Parathyroid adenoma (tissue), 2 donors: ENCODE results near the gene KLHDC4.

Experiments
- H2AFZ ChIP-seq: fragments of 300-600 bp; sonication (generic); one replicate; pipeline ENCODE4 v1.7.0; 2017; ENCODE audit warnings: antibody characterized with exemption, mild to moderate bottlenecking
- H3K27ac ChIP-seq: fragments of 300-600 bp; sonication (generic); one replicate; pipeline ENCODE4 v1.7.0; 2017
- H3K27me3 ChIP-seq: fragments of 300-600 bp; sonication (generic); one replicate; pipeline ENCODE4 v1.7.0; 2017; ENCODE audit warnings: low read length; ENCODE audit not compliant: control insufficient read depth, insufficient read depth
- H3K36me3 ChIP-seq: fragments of 300-600 bp; sonication (generic); one replicate; pipeline ENCODE4 v1.7.0; 2017; ENCODE audit warnings: low read length; ENCODE audit not compliant: control insufficient read depth, insufficient read depth
- H3K4me1 ChIP-seq: fragments of 300-600 bp; sonication (generic); one replicate; pipeline ENCODE4 v1.7.0; 2017; ENCODE audit warnings: control low read depth
- H3K4me2 ChIP-seq: fragments of 300-600 bp; sonication (generic); one replicate; pipeline ENCODE4 v1.7.0; 2017; ENCODE audit warnings: low read length
- H3K4me3 ChIP-seq: fragments of 300-600 bp; sonication (generic); one replicate; pipeline ENCODE4 v1.7.0; 2017; ENCODE audit warnings: low read depth, low read length
- H3K79me2 ChIP-seq: fragments of 300-600 bp; sonication (generic); one replicate; pipeline ENCODE4 v1.7.0; 2017; ENCODE audit warnings: control low read depth
- H3K9ac ChIP-seq: fragments of 300-600 bp; sonication (generic); one replicate; pipeline ENCODE4 v1.7.0; 2017; ENCODE audit warnings: mild to moderate bottlenecking
- H3K9me3 ChIP-seq: fragments of 300-600 bp; sonication (generic); one replicate; pipeline ENCODE4 v1.7.0; 2017; ENCODE audit warnings: low read length; ENCODE audit not compliant: control insufficient read depth
- TF ChIP-seq, protein P1 (sequence below): fragments of 300-600 bp; sonication (generic); IDR thresholded peaks from one replicate; pipeline ENCODE4 v1.7.0; 2017; ENCODE audit warnings: antibody characterized with exemption, mild to moderate bottlenecking
- donor health status: primary hyperparathyroidism.

KLHDC4 gene

DNA sequence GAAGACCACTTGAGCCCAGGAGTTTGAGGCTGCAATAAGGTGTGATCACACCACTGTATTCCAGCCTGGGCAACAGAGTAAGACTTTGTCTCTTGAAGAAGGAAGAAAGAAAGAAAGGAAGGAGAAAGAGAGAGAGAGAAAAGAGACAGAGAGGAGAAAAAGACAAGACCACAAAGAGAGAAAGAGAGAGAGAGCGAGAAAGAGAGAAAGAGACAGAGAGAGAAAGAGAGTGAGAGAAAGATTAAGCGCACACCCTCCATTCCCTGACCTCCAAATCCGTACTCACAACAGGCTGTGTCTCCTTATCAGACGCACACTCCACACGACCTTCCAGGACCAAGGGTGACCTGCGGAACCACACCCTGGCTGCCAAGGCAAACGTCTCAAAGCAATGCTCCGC, 19.6 kb downstream of the KLHDC4 start:
- no peak overlapping the region for H2AFZ ChIP-seq
- no peak overlapping the region for H3K27ac ChIP-seq
- H3K9ac ChIP-seq: no peak overlapping the region
- H3K4me2 ChIP-seq: no peak overlapping the region
- peaks cover 20% of the 10 kb centered on the region for H3K79me2 ChIP-seq
- H3K9me3 ChIP-seq: no peaks in the 10 kb centered on the region
- no peaks in the 10 kb centered on the region for H3K27me3 ChIP-seq
- no peaks in the 10 kb centered on the region for H3K36me3 ChIP-seq
- TF ChIP-seq, protein P1, sequence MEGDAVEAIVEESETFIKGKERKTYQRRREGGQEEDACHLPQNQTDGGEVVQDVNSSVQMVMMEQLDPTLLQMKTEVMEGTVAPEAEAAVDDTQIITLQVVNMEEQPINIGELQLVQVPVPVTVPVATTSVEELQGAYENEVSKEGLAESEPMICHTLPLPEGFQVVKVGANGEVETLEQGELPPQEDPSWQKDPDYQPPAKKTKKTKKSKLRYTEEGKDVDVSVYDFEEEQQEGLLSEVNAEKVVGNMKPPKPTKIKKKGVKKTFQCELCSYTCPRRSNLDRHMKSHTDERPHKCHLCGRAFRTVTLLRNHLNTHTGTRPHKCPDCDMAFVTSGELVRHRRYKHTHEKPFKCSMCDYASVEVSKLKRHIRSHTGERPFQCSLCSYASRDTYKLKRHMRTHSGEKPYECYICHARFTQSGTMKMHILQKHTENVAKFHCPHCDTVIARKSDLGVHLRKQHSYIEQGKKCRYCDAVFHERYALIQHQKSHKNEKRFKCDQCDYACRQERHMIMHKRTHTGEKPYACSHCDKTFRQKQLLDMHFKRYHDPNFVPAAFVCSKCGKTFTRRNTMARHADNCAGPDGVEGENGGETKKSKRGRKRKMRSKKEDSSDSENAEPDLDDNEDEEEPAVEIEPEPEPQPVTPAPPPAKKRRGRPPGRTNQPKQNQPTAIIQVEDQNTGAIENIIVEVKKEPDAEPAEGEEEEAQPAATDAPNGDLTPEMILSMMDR: no peak
- H3K4me3 ChIP-seq: no peak overlapping the region
- H3K4me1 ChIP-seq: no peaks in the 10 kb centered on the region

DNA sequence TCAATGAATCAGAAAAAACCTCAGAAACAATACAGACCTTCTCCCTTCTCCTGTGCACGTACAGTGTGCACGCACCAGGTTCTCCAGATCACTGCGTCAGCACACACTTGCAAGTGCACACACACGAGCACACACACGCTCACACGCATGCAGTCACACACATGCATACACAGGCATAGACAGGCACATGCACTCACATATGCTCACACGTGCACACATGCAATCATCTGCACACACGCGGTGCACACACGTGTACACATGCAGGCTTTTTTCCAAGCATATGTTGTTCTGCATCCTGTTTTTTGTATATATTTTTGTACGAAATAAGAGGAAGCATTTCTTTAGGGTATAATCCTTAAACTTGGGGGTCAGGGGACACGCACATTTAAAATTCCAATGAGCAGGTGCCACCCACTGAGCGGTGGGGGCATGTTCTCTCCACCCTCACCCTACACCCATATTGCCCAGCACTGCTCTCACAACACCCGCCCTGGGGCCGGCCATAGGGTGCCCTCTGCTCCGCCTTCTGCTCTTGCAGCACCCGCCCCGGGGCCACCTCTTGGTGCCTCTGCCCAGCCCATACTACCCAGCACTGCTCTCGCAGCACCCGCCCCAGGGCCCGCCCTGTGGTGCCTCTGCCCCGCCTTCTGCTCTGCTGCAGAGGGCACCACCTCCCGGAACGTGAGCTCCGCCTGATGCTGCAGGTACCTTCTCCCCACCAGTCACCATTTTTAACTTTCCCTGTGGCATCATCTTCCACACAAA, 20.9 kb downstream of the KLHDC4 start:
- Histone ChIP-seq H3K79me2 (peaks cover 22% of the 10 kb centered on the region), H3K4me3 (no peak overlapping the region), H3K27me3 (no peaks in the 10 kb centered on the region), H3K9me3 (no peaks in the 10 kb centered on the region), H3K27ac (no peak overlapping the region), H3K36me3 (no peaks in the 10 kb centered on the region), H3K4me2 (no peak overlapping the region), H3K9ac (no peak overlapping the region), H2AFZ (no peak overlapping the region), H3K4me1 (no peaks in the 10 kb centered on the region)
- TF ChIP-seq, protein P1: no peak

DNA sequence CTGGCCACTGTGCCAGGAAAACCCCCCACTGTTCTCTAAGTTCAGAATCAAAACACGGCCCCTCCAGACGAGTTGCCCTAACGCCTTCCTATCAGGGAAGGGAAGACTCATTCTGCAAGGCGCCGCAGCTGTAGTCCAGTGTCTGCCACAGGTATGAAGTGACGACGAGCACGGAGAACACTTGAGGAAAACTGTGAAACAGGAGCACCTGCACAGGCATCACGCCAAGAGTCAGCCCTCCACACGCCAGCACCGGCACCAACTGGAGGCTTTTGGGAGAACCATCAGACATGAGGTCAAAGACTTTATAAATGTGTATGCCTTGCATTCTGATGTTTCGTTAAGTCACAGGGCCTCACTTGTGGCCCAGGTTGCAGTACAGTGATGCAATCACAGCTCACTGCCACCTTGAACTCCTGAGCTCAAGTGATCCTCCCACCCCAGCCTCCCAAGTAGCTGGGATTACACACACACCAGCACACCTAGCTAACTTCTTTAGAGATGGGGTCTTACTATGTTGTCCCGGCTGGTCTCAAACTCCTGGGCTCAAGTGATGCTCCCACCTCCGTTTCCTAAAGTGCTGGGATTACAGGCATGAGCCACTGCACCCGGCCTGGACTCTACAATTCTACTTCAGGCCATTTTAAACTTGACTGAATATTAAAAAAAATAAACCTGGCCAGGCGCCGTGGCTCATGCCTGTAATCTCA, 22.9 kb downstream of the KLHDC4 start:
- no peaks in the 10 kb centered on the region for H3K4me1 ChIP-seq
- H3K9ac ChIP-seq: no peak overlapping the region
- no peaks in the 10 kb centered on the region for H3K9me3 ChIP-seq
- H3K4me2 ChIP-seq: no peak overlapping the region
- H3K79me2 ChIP-seq: peaks cover 18% of the 10 kb centered on the region
- no peak overlapping the region for H2AFZ ChIP-seq
- no peaks in the 10 kb centered on the region for H3K27me3 ChIP-seq
- TF ChIP-seq, protein P1: no peak
- H3K4me3 ChIP-seq: no peak overlapping the region
- no peaks in the 10 kb centered on the region for H3K36me3 ChIP-seq
- no peak overlapping the region for H3K27ac ChIP-seq

DNA sequence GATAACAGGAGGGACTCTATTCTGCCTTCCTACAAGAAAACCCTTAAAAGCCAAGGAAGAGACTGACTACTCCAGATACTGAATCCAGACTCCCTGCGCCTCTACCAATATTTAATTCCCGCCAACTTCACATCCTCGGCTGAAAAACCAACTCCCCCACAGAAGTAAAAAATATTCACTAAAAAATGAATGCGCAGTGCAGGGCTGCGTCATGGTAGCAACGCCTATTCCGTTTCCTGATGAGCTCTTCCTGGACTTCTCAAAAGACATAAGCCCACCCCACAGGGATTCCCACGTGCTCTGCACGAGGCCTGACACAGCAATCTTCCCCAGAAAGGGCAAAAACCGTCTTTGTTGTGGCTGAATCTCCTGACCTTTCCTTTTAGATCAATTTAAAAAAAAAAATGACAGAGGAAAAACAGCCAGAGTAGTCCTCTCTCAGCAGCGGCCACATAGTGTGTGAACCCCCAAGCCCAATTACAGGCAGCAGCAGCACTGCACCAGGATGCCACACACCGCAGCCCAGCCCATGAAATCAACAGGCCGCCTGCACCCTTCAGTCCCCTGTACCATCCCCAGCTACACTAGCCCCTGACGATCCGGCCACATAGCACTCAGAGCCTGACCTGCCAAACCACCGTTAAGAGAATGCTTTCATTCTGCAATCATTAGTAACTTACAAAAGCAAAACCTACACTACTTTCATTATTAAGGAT, 23.9 kb downstream of the KLHDC4 start:
- Histone ChIP-seq H2AFZ (no peak overlapping the region), H3K27me3 (no peaks in the 10 kb centered on the region), H3K4me3 (no peak overlapping the region), H3K4me1 (no peaks in the 10 kb centered on the region), H3K9me3 (no peaks in the 10 kb centered on the region), H3K27ac (no peak overlapping the region), H3K9ac (no peak overlapping the region), H3K4me2 (no peak overlapping the region), H3K36me3 (no peaks in the 10 kb centered on the region), H3K79me2 (peaks cover 17% of the 10 kb centered on the region)
- TF ChIP-seq, protein P1: no peak
